ENCODE measurements around the gene CD63. TPM values are rescaled to one million over a fixed set of nuclear protein-coding genes. Genes with fewer than 3 reads are reported as not detected.

CD63 gene
- total RNA-seq, 8 experiments from 2014 or later = 313 to 1,570 (median 525) TPM

- no peak for ATAC-seq (replicated peaks in 6 of 8)
- H3K4me1 ChIP-seq (replicated peaks in 1 of 2) = peaks cover 26 to 33% of the 10 kb centered on the region in 2 donors
- peak overlapping the region; percentile 62 to 75 for H3K27ac ChIP-seq
- in situ Hi-C loops (cut with MboI; ENCODE audit: low pct_unique_long_range_greater_than_20kb in 2 of 9, low sequenced_read_pairs in 9 of 9, unreplicated experiment in 9 of 9) = loop anchor here in 4 of 9 experiments (10.0 to 25.0 kb wide), 3 partner anchors 48 to 291 kb away; partner anchors contain the start of genes DGKA (in 3 of the 4), PYM1 (in 3 of the 4) and RPS26 (in 2 of the 4)
- 0 to 80% (median 38%) methylated on average over 1 to 3 of the region's 3 CpGs; no CpG with 5 or more reads in 1 of the 10 experiments for WGBS, 10 experiments
- peak overlapping the region; percentile 34 to 93 (median 64) for H3K4me3 ChIP-seq
These were observed 17.5 kb upstream of the CD63 start for GRCh38 chr12:55746174-55746912.

GRCh38 chr12:55745361-55746173 lies 16.8 kb upstream of the CD63 start:
- in situ Hi-C loops (cut with MboI; ENCODE audit: low pct_unique_long_range_greater_than_20kb in 2 of 9, low sequenced_read_pairs in 9 of 9, unreplicated experiment in 9 of 9) = loop anchor here in 4 of 9 experiments (10.0 to 25.0 kb wide), 3 partner anchors 49 to 292 kb away; partner anchors contain the start of genes DGKA (in 3 of the 4), PYM1 (in 3 of the 4) and RPS26 (in 2 of the 4)
- Histone ChIP-seq H3K4me1 (replicated peaks in 1 of 2) (peaks cover 26 to 33% of the 10 kb centered on the region in 2 donors), H3K4me3 (peak overlapping the region; percentile 34 to 93 (median 64)), H3K27ac (peak overlapping the region; percentile 62 to 75)
- WGBS, 10 experiments = 0 to 35% (median 8%) methylated on average over 2 to 5 of the region's 13 CpGs; no CpG with 5 or more reads in 5 of the 10 experiments
- peak in 5 of 8 experiments; percentile 26 to 64 (median 59) for ATAC-seq (replicated peaks in 6 of 8)

- Histone ChIP-seq H3K4me1 (replicated peaks in 1 of 2) (peaks cover 26 to 33% of the 10 kb centered on the region in 2 donors), H3K27ac (peak overlapping the region; percentile 4 to 86), H3K4me3 (peak overlapping the region; percentile 53 to 93 (median 65))
- WGBS, 10 experiments = 0 to 5% (median 0%) methylated on average over 1 to 7 of the region's 11 CpGs; no CpG with 5 or more reads in 5 of the 10 experiments
- in situ Hi-C loops (cut with MboI; ENCODE audit: low pct_unique_long_range_greater_than_20kb in 2 of 9, low sequenced_read_pairs in 9 of 9, unreplicated experiment in 9 of 9) = loop anchor here in 4 of 9 experiments (10.0 to 25.0 kb wide), 3 partner anchors 50 to 293 kb away; partner anchors contain the start of genes DGKA (in 3 of the 4), PYM1 (in 3 of the 4) and RPS26 (in 2 of the 4)
- ATAC-seq (replicated peaks in 6 of 8) = no peak
These were observed 15.7 kb upstream of the CD63 start for GRCh38 chr12:55744340-55745030.

- peak overlapping the region; percentile 53 to 93 (median 65) for H3K4me3 ChIP-seq
- peak; percentile 34 to 60 (median 46) for ATAC-seq (replicated peaks in 6 of 8)
- WGBS, 10 experiments = 0% methylated on average over 7 of the region's 73 CpGs; no CpG with 5 or more reads in 9 of the 10 experiments
- in situ Hi-C loops (cut with MboI; ENCODE audit: low pct_unique_long_range_greater_than_20kb in 2 of 9, low sequenced_read_pairs in 9 of 9, unreplicated experiment in 9 of 9) = loop anchor here in 4 of 9 experiments (10.0 to 25.0 kb wide), 3 partner anchors 51 to 294 kb away; partner anchors contain the start of genes DGKA (in 3 of the 4), PYM1 (in 3 of the 4) and RPS26 (in 2 of the 4)
- H3K4me1 ChIP-seq (replicated peaks in 1 of 2) = peaks cover 26 to 33% of the 10 kb centered on the region in 2 donors
- peak overlapping the region; percentile 86 to 96 for H3K27ac ChIP-seq
These were observed 14.9 kb upstream of the CD63 start for GRCh38 chr12:55743406-55744339.

- WGBS, 10 experiments = 0 to 4% (median 0%) methylated on average over 1 to 4 of the region's 53 CpGs; no CpG with 5 or more reads in 6 of the 10 experiments
- Histone ChIP-seq H3K27ac (peak within 1 kb of the TSS; percentile 86 to 96), H3K4me3 (peak within 1 kb of the TSS; percentile 53 to 93 (median 65)), H3K4me1 (replicated peaks in 1 of 2) (peaks cover 24 to 33% of the 10 kb centered on the region in 2 donors)
- in situ Hi-C loops (cut with MboI; ENCODE audit: low pct_unique_long_range_greater_than_20kb in 2 of 9, low sequenced_read_pairs in 9 of 9, unreplicated experiment in 9 of 9) = loop anchor here in 4 of 9 experiments (10.0 to 25.0 kb wide), 3 partner anchors 52 to 294 kb away; partner anchors contain the start of genes DGKA (in 3 of the 4), PYM1 (in 3 of the 4) and RPS26 (in 2 of the 4)
- ATAC-seq (replicated peaks in 6 of 8) = peak; percentile 62 to 76 (median 66)
These were observed 14.1 kb upstream of the CD63 start, which contains the start of gene GDF11 for GRCh38 chr12:55742719-55743405. Gene GDF11, plus strand, starts transcription at chr12:55743122. Its CDS starts 195 bp downstream, at chr12:55743317.

- Histone ChIP-seq H3K4me1 (replicated peaks in 1 of 2) (peaks cover 16 to 36% of the 10 kb centered on the region in 2 donors), H3K27ac (peak overlapping the region; percentile 86 to 96), H3K4me3 (peak overlapping the region; percentile 53 to 93 (median 65))
- no peak for ATAC-seq (replicated peaks in 6 of 8)
- WGBS, 10 experiments = 0 to 40% (median 20%) methylated on average over 1 of the region's 3 CpGs; no CpG with 5 or more reads in 5 of the 10 experiments
- in situ Hi-C loops (cut with MboI; ENCODE audit: low pct_unique_long_range_greater_than_20kb in 2 of 9, low sequenced_read_pairs in 9 of 9, unreplicated experiment in 9 of 9) = loop anchor here in 4 of 9 experiments (10.0 to 25.0 kb wide), 3 partner anchors 53 to 295 kb away; partner anchors contain the start of genes DGKA (in 3 of the 4), PYM1 (in 3 of the 4) and RPS26 (in 2 of the 4)
These were observed 13.3 kb upstream of the CD63 start for GRCh38 chr12:55741931-55742680.

- no peak overlapping the region for H3K27ac ChIP-seq
- 80 to 100% (median 100%) methylated on average over 1 to 2 of the region's 2 CpGs; no CpG with 5 or more reads in 3 of the 10 experiments for WGBS, 10 experiments
- peaks cover 6 to 19% of the 10 kb centered on the region in 2 donors for H3K4me1 ChIP-seq (replicated peaks in 1 of 2)
- peak overlapping the region; percentile 33 to 54 (median 37) for H3K4me3 ChIP-seq
- in situ Hi-C loops (cut with MboI; ENCODE audit: low pct_unique_long_range_greater_than_20kb in 2 of 9, low sequenced_read_pairs in 9 of 9, unreplicated experiment in 9 of 9) = loop anchor here in 5 of 9 experiments (10.0 to 25.0 kb wide), 3 partner anchors 198 to 298 kb away; partner anchors contain the start of genes DGKA (in 3 of the 5), PYM1 (in 3 of the 5) and RPS26 (in 2 of the 5)
- ATAC-seq (replicated peaks in 6 of 8) = no peak
These were observed 10.2 kb upstream of the CD63 start for GRCh38 chr12:55739025-55739378.

- ATAC-seq (replicated peaks in 6 of 8) = peak; percentile 34 to 82 (median 76)
- in situ Hi-C loops (cut with MboI; ENCODE audit: low pct_unique_long_range_greater_than_20kb in 2 of 9, low sequenced_read_pairs in 9 of 9, unreplicated experiment in 9 of 9) = loop anchor here in 5 of 9 experiments (10.0 to 25.0 kb wide), 3 partner anchors 199 to 299 kb away; partner anchors contain the start of genes DGKA (in 3 of the 5), PYM1 (in 3 of the 5) and RPS26 (in 2 of the 5)
- peak overlapping the region; percentile 76 to 84 for H3K27ac ChIP-seq
- H3K4me3 ChIP-seq = peak overlapping the region; percentile 33 to 54 (median 37)
- WGBS, 10 experiments = 0 to 20% (median 0%) methylated on average over 2 to 8 of the region's 14 CpGs
- H3K4me1 ChIP-seq (replicated peaks in 1 of 2) = peaks cover 6 to 19% of the 10 kb centered on the region in 2 donors
These were observed 9.6 kb upstream of the CD63 start for GRCh38 chr12:55738123-55739024.

- Histone ChIP-seq H3K27ac (peak overlapping the region; percentile 76 to 84), H3K4me3 (peak overlapping the region; percentile 33 to 54 (median 37)), H3K4me1 (replicated peaks in 1 of 2) (peaks cover 6 to 19% of the 10 kb centered on the region in 2 donors)
- ATAC-seq (replicated peaks in 6 of 8) = peak; percentile 3 to 63 (median 50)
- WGBS, 10 experiments = 0 to 13% (median 7%) methylated on average over 1 to 3 of the region's 4 CpGs; no CpG with 5 or more reads in 7 of the 10 experiments
- in situ Hi-C loops (cut with MboI; ENCODE audit: low pct_unique_long_range_greater_than_20kb in 2 of 9, low sequenced_read_pairs in 9 of 9, unreplicated experiment in 9 of 9) = loop anchor here in 5 of 9 experiments (10.0 to 25.0 kb wide), 3 partner anchors 200 to 300 kb away; partner anchors contain the start of genes DGKA (in 3 of the 5), PYM1 (in 3 of the 5) and RPS26 (in 2 of the 5)
These were observed 8.8 kb upstream of the CD63 start for GRCh38 chr12:55737581-55738122.

Data from motor neuron (in vitro differentiated cells).